Endometrium (tissue), 2 donors: ENCODE data around the gene CTNNA2.

Experiments used
- FAIRE-seq: peaks from 2 replicates; lab custom pipeline; 2012; peaks lifted over from hg19 to GRCh38; lab: Jason Lieb, UNC
- donor health status: control.
- donor health status: control.

The CTNNA2 gene

DNA sequence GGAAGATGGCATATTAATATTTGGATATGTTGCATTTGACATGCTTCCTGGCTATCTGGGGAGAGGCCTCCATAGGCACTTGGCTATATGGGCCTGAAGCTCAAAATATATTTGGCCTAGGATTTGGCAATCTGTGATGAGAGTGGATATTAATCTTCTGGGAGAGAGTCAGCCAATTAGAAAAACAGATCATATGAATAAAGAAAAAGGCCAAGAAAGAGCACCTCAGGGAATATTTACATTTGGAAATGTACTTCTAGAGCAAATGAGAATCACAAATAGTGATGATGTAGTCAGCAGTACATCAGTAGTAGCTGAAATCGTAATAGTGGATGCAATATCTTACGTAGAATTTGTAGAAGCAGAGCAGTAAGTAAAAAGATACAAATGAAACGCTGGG is 277.0 kb downstream of the CTNNA2 start:
- no peak for FAIRE-seq

- no peak for FAIRE-seq
These were observed 279.2 kb downstream of the CTNNA2 start for GRCh38 chr2:79792090-79792489.

GRCh38 chr2:79793006-79793405 is 280.2 kb downstream of the CTNNA2 start:
- no peak for FAIRE-seq

DNA sequence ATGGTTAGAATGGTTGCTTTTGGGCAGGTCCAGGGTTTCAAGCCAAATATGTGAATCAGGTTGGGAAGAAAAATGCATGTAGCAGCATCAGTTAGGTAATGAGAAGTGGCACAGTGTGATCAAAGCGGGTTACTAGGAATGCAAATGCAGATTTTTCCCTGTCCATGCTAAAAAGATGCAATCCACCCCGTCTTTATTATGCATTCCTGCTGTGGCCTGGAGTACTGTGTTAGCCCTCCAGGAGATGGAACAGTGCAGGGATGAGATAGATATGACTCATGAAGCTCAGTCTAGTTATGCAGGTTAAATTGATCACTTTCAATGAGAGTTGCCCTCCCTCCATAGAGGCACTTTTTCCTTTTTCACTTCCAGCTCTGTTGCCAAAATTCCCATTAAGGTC is 283.8 kb downstream of the CTNNA2 start:
- no peak for FAIRE-seq

- FAIRE-seq = no peak
These were observed 285.9 kb downstream of the CTNNA2 start for GRCh38 chr2:79798776-79799175.

DNA sequence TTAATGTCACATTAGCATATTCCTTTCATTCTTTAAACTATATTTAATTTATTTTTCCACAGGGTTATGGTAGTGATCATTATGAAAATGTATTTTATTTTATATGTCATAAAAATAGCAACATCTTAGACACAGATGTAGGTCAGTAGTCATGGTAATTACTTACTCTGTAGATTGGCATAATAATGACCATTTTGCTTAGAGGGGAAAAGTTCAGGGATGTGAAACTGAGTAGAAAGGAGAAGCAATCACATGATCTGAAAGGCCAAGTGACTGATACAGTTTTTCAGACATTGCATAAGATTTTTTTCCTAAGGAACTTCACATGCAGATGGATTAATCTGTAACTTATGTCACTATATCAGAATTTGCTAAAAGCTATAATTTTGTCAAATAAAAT is 286.9 kb downstream of the CTNNA2 start:
- no peak for FAIRE-seq

GRCh38 chr2:79801082-79801481 is 288.2 kb downstream of the CTNNA2 start:
- no peak for FAIRE-seq

DNA sequence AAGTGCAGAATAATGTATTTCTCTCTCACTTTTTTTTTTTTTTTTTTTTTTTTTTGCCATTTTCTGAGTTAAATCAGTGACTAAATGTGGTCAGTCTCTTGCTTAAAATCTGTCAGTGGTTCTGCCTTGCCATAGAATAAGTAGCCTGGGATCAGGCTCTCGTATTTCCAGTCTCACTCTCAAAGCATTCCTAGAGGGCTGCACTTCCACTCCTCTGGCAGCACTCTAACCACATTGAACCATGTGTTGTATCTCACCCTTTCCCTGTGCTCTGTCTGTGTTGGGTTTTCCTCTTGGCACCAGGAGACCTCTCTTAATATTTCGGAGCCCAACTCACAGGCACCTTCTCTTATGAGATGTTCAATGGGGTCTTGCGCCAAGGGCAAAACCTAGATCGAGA is 304.4 kb downstream of the CTNNA2 start:
- no peak for FAIRE-seq

GRCh38 chr2:79820281-79820680 is 307.4 kb downstream of the CTNNA2 start:
- no peak for FAIRE-seq

DNA sequence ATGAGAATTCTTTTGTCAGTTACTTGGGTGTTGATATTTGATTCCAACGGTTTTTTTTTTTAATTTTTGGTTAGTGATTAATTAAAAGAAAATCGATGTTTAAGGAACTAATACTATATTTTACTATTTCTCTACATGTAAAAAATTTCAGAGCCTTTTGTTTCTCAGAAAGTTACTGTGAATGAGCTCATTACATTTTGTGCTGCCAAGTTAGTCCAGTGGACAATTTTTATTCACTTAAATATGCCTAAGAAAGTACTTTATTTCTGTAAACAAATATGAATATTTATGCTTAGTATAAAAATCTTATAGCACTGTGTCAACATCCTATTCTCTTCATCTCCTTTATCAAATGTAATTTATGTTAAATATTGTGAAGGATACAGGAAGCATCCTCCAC is 309.3 kb downstream of the CTNNA2 start:
- no peak for FAIRE-seq

- FAIRE-seq = no peak
These were observed 311.4 kb downstream of the CTNNA2 start for GRCh38 chr2:79824086-79824786.

- FAIRE-seq = no peak
These were observed 315.0 kb downstream of the CTNNA2 start for GRCh38 chr2:79827881-79828280.

DNA sequence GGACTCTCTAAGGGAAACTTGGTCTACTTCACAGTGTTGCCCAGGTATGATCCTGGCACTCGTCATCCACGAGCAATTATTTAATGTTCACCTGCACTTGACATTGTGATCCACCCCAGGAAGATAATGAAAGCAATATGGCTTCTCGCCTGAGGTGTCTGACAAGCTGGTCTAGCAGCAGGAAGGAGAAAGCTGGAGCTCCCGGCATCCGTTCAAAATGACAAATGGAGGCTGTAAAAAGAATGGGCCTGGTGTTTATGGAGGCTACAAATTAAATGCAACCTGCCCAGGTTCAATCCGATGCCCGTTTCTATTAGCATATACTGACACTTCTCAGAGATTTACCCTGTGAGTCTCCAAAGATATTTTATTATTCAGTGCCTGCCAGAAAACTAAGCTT is 317.6 kb downstream of the CTNNA2 start:
- no peak for FAIRE-seq

DNA sequence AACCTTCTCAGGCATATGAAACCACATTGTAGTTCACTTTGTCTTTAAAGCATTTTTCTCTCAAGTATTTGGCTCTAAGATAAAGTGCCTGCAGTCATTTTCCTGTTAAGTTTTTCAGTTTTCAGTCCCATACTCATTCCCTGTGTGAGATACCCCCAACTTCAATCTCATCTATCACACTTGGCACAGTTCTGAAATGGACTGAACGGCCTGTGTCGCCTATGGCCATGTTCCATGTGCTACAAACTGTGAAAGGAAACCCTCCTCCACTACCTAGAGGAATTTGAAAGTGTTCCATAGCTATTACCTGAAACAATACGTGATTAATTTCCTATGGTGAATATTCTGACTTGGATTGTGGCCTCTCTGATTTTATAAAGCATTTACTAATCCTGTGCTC is 319.1 kb downstream of the CTNNA2 start:
- FAIRE-seq = no peak

DNA sequence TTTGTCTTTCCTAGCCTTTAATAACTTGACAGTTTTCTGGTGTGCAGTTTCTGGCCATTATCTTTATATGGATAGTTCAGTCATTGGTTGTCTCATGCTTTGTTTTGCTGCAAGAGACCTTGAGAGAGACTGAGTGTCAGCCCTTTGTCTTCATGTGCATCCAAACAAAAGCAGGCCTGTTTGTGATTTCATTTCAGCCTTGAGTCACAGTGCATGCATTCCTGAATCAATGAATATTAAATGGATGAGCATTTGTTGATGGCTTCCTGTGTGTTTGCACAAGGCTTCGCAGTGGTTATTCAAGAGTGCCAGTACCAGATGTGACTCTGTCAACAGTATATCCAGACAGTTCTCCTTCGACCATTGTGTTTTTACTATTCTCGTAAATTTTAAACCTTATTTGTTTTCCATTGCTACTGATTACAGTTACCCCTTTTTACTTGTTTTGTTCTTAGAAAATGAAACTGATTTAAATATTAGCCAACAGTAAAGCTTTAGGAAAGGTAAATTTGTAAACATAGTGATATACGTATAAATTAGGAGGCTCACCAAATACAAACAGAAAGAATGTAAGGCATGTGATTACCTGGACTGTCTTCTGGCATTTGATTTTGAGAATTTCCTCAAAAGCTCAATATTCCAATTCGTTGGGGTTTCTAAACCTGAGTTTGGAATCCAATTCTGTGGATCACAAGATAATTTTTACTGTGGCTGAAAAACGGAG is 319.8 kb downstream of the CTNNA2 start:
- no peak for FAIRE-seq

DNA sequence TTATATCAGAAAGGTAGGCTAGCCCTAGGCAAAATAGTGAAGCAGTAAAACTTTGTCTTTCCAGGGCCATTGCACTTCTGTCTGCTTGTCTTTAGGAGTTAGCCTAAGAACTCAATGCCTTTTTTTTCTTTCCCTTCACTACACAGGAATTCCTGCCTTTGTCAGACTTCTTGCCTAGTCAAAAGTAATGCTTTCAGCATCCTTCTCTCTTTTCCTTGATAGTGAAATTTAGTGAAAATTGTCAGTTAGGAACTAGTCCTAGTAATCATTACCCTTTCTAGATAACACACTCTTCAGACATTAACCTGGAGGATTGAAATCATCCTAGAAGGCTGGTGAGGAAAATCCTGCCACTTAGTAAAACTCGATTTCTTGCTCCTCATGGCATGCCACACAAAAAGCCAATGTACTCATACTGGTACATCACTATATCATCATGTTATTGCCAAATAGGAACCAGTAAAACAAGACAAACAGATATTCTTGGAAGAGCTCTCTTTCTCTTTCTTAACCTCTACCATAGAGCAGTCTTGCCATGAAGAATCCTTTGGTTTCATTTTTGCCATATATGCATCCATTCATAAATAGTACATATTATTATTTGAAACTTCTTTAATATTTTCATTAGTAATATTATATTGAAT is 320.5 kb downstream of the CTNNA2 start:
- no peak for FAIRE-seq

GRCh38 chr2:79835911-79836310 is 323.1 kb downstream of the CTNNA2 start:
- no peak for FAIRE-seq

- no peak for FAIRE-seq
These were observed 331.2 kb downstream of the CTNNA2 start for GRCh38 chr2:79844011-79844410.

- FAIRE-seq = no peak
These were observed 334.0 kb downstream of the CTNNA2 start for GRCh38 chr2:79846878-79847277.

DNA sequence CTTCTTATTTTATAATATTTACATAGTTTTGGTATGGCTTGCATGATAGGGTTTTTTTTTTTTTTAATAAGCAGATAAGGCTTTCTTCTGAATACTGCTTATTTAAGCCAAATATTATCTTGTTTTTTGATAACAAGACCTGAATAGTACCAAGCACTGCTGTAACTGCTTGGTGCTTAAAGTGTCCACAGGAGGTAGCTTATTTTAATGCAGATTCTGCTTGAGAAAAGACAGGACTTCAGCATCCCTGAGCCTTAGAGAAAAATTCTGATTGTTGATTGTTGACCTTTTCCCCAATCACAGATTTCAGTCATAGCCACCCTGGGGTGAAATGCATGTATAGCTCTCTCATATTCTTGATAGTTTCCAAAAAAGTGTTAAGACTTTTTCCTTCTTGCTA is 336.4 kb downstream of the CTNNA2 start:
- FAIRE-seq = no peak

DNA sequence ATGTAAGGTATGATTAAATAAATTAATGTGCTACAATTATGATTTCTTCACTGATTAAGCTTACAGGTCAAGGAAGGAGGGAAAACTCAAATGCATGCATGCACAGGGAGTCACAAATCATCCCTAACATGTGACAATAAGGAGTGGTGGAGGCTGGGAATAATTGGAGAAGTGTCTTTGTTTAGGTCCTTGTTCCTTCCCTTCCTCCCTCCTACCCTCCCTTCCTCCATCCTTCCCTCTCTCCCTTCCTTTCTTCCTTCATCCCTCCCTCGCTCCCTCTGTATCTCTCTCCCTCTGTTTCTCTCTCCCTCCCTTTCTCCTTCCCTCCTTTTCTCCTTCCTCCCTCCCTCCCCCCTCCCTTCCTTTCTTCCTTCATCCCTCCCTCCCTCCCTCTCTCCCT is 337.1 kb downstream of the CTNNA2 start:
- no peak for FAIRE-seq

GRCh38 chr2:79850912-79851311 is 338.1 kb downstream of the CTNNA2 start:
- FAIRE-seq = no peak

- FAIRE-seq = no peak
These were observed 342.6 kb downstream of the CTNNA2 start for GRCh38 chr2:79855264-79856006.
